Stimulated activated CD4-positive, alpha-beta T cell treated with anti-CD3 and anti-CD28 coated beads, Interleukin-4, amount 100 ng/mL, for 24 hours (primary cell): ENCODE measurements around the gene OTUD7B.
"Not testable (repeated sequence)": the region's sequence is repeated elsewhere in the genome, so short reads cannot be mapped to it uniquely, and the experiment has no call there.

Experiments used
- DNase-seq: peaks from one replicate; pipeline ENCODE4 v3.0.0-alpha.2; 2020

Gene OTUD7B

DNA sequence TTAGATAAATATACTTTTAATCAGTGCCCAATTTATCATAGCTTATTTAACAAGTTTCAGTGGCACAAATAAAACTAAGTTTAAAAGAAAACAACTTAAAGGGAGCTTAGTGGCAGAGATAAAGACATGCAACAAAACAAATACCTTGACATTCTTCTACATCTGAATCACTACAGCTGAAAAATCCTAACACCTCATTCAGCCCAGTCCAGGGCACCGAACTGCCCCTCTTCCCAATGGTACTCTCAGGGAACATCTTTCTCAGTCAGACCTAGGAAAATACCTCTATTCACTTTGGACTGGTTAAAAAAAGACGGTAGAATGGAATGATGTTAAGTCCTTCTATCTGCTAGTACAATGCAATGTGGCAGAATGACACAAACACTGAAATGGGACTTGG is 8.3 kb downstream of the OTUD7B start:
- DNase-seq: no peak

DNA sequence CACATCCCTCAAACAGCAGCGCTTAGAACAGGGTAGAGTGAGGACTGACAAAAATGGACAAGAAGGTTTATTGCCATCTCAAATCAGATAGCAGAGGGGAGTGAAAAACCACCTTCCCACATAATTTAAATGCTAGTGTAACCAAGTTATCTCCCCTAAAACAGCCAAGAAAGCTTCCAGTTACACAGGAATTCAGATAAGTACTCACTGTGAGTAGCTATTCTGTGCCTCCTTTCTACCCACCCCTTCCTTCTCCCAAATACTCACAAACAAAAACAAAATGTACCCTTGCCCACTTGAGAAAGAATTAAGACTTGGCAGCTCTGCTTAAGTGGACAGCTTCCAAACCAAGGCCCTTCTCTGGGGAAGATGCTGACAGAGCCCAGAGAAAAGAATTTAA is 9.1 kb downstream of the OTUD7B start:
- DNase-seq: no peak

DNA sequence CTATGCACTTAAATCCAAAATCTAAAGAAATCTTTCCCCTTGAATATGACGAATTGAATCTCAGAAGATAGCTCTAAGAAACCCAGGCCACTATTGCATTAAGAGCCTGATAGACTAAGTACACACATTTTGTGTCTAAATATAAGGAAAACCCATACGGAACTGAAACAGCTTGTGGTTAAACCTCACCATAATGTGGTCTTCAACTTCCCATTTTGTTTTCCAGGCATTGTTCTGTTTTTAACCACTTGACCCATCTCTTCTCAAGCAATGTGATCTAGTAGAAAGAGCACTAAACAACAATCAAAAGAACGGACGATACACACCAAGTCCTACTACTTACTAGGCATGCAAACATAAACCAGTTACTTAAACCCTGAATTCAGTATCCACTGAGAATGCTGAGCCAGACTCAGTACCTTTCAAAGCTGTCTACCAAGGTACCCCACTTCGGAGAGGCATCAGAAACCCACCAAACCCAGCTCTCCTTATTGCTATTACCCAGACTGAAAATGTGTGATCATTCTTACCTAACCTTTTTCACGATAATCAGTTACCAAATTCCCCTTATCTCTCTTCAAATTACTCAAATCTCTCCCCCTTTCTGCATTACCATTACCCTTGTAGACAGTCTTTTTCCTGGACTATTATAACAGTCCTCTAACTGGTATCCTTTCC is 12.8 kb downstream of the OTUD7B start:
- DNase-seq: peak; percentile 12

DNA sequence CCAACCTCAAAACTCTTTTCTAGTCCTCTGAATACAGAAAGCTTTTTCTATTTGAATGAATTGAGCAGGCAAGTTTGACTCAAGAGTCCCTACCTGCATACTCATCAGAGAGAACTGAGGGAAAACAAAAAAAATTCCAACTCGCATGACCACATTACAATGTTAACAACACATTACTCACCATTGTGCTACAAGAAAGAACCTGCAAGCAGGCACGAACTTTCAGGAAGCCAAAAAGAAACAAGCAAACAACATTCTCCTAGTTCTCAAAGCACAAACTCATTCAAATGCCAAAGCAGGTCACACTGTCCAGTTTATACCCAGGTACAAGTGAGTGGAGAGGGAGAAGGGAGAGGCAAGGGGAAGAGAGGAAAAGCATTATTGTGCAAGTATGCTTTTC is 14.6 kb downstream of the OTUD7B start:
- DNase-seq: peak; percentile 30

DNA sequence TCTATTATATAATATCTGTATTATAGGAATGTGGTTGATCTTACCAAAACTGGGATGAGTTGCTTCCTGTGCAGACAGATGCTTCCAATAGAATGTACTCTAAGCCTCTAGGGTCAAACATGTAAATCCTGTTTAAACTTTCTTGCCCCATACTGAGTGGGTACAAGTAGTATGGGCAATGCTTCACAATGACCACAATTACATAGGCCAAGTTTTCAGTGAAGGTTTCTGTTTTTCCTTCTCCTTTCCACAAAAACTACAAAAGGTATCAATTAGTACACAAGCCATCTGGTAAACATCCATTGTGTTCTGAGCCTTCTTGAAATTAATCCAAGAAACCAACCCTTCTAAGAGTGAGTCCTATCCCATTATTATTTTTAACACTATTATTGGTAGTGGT is 16.8 kb downstream of the OTUD7B start:
- no peak for DNase-seq

DNA sequence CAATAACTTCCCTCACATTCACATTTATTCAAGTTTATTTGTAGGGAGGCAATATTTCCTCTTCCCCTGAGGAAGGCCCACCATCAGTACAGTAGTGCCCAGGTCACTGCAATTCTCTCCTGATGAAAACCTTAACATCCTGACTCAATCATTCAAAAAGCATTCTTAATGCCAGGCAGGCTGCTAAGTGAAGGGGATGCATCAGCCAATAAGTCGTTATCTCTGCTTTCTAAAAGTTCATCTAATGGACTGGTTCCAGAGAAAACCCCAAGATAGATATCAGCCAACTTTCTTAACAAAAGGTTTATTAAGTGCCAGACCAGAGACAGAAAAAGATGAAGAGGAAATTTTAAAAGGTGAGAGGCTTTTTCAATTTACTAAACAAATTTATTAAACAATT is 17.3 kb downstream of the OTUD7B start:
- no peak for DNase-seq

DNA sequence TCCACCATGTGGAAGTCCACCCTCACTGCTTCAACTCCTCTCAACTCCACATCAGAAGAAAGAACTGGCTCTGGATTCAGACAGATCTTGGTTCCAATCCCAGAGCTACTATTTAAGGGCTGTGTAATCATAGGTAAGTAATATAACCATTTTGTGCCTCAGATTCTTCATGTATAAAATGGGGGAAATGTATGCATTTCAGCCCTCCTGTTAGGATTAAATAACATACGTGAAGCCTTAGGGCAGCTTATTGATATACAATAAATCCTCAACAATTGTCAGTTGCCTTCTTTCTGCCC is 23.3 kb downstream of the OTUD7B start:
- DNase-seq: no peak

DNA sequence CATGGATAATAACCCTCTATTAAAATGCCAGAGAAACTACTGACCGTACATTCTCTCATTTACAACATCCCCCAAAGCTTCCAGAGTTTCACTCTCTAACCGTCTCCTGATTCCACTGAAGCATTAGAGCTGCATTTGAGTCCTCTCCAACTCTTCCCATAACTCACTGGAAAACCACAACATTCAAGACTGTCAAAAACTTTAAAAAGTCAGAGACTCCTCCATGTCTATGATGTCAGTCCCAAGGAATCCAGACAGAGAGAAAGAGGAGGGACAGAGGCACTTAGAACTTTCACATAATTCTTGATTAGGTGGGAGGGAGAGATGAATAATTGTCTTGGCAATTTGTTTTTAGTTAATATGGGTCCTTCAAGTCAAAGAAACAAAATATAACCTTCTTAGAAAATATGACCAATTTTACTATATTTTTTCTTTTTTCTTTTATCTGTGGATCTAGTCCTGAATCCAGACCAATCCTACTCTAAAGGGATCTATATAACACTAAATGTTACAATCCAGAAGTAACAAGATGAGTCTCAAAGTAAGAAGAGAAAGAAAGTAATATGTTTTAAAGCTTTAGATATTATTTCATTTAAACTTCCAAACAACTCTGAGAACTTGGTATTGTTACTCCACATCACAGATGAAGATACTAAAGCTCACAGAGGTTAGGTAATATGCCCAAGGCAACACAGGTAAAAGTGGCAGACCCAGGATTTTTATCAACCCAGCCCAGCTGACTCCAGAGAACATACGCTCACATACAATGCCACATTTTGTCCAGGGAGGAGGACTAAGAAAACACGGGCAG is 23.8 kb downstream of the OTUD7B start:
- DNase-seq: no peak

DNA sequence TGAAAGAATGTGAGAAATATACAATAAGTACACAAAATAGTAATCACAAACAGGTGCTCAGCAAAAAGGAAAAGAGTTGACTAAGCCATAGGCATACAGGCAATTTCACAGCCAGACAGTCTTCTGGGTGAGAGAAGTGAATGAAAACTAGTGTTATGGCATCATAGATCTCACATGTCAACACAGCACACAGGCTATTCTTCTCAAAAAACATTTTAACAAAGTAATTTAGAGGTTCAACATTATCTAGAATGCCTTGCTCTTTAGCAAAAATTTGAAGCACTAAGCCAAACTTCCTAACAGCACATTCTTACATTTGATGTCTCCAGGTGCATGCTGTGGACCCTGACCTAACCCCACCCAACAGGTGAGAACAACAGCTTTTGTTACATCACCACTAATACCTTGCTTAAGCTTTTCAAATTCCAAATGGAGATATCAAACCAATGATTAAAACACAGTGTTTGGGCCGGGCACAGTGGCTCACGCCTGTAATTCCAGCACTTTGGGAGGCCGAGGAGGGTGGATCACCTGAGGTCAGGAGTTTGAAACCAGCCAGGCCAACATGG is 30.5 kb downstream of the OTUD7B start:
- DNase-seq: no peak

DNA sequence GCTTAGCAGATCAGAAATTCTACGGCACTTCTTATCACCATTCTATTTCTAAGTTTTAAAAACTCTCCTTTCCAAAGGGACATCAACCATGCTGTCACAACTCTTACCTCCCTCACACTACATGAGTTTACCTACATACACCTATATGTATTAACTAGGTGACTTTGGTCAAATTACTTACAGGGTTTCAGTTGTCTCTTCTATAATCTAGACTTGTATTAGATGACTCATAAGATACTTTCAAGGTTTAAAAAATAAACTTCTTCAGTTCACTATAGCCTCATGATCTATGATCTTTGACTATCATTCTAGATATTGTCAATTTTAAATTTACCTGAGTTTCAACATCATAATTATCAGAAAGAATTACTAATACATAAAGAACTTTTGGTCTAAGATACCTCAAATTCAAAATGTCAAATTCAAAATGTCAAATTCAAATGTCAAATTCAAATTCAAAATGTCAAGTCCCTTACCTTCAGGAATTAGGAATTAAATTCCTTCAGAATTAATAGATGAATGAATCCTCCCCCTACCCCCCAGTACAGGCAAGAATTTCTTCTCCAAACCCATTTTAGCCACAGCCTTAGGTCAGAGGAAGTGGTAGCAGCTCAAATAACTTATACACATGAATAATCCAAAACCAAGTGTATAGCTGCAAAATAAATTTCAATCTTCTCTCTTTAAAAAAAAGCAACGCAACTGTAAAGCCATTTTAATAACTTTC is 31.1 kb downstream of the OTUD7B start:
- no peak for DNase-seq

DNA sequence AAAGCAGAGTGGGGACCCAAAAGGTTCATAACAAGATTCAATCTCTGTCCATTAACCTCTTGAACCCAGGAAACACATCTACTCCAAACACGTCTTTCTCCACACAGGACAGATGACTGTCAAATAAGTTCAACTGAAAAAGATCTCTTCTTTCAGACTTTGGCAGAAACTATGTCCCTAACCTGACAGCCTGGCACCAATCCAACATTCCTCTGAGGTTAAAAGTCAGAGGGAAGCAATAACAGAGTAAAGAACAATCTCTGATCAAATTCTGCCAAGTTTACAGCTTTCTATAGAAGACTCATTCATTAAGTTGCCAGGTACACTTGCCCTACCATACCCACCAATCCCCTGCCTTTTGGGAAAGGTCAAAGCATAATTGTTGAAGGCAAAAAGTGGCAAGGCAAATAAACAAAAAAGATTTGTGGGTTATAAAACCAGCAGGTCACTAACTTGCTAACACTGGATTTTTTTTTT is 31.9 kb downstream of the OTUD7B start:
- no peak for DNase-seq

DNA sequence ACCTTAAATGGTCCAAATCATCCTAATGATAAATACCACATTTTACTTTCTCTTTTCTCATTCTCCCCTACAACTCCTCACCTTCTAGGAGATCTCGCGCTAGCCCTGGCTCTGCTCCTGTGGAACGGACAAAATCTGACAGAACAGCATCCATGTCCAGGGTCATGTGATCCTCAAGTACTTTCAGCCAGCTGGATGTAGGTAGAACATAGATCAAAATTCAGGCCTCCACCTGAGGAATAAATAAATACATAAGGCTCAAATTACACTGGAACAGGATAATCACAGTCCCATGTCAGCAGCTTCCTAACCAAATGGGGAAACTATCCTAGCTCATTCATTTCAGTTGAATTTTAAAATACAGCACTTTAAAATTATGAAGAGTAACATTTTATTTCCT is 33.2 kb downstream of the OTUD7B start:
- DNase-seq: no peak

DNA sequence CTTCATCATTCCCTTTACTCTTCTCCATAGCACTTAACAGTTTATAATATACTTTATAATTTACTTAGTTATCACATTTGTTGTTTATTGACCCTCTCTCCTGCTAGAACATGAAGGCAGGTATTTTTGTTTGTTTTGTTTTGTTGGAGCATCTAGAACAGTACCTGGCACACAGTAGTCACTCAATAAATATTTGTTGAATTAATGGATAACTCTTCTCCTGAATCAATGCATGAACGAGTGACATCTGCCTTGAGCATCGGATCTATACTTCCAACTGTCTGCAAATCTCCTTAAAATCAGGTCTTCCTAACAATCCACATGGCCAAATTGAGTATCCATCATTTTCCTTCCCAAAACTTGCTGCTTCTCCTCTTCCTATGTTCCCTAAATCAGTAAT is 38.0 kb downstream of the OTUD7B start:
- DNase-seq: no peak

DNA sequence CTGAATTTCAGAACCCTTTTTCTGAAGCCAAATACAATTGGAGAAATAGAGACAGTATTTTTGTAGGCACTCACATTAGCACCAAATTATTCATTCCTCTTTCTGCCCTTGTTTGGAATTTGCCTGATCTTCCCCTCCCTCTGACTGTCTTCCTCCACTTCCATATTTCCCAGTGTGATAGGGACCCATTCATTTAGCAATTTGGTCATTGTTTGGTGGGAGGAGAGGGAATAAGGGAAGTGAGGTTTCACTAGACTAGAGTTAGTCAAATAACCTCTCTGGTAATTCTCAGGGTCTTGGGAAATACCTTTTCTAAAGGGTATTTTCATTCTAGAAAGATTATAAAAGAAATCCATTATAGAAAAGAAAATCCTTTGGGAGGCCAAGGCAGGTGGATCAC is 42.9 kb downstream of the OTUD7B start:
- DNase-seq: no peak

DNA sequence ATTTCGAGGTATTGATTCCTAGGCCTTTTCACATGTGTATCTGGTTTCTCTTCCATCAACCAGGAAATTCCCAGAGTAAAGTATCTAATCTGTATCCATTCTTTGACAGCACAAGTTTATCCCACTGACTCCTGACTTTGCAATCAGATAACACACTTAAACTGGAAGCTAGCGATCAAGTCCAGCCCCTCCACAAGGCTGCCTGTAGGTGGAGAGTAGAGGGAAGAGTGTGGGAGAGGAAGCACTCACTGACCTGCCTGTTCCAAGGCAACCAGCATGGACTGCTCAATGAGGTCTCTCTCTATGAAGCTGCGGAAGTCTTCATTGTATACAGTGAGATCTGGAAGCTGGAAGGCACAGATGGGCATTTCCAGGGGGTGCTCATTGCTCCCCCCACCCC is 43.5 kb downstream of the OTUD7B start:
- DNase-seq: no peak

DNA sequence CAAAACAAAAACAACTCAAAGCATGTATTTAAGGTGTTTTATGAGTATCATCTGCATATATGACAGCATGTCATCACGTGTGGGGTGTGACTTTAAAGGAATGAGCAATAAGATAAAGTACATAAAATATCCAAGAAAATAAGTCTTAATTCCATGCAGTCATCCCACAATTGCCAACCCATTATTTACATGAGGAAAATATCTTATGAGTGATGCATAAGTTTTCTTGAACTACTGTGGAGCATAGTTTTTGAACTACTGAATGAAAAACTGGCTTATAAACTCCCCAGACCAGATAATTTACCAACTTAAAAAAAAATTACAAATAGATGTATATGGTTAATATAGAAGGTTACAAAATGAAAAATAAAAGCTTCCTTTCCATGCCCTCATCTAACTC is 44.1 kb downstream of the OTUD7B start:
- no peak for DNase-seq

DNA sequence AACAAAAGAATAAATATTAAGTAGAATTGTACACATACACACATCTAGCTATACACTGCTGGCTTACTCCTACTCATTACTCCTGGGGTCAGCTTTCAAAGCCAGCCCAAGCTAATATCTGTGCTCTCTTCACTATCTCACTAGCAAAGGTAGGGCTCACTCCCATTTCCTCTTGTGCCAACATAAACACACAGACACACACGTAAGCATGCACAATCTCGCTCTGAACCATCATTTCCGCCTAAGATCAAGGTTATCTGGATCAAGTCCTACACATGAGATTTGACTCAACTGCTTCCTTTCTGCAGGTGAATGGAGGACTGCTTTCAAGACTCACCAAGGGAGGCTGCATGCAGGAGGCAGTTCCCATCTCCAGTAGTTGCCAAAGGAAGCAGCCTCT is 45.1 kb downstream of the OTUD7B start:
- DNase-seq: no peak

DNA sequence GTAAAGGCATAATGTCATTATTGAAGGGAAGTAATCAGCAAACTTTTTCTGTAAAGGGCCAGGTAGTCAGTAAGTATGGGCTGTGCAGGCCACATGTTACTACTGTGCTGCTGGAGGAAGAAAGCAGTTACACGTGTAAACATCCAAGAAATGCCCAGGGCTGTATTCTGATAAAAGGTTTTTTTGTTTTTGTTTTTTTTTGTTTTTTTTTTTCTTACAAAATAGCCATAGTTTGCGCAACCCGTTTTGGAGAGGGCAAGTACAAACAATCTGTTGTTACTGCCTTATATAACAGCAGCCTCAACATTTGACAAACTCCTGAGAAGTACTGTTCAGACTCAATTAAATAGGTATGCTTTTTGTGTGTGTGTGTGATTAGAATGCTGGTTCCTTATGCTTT is 47.2 kb downstream of the OTUD7B start:
- no peak for DNase-seq

DNA sequence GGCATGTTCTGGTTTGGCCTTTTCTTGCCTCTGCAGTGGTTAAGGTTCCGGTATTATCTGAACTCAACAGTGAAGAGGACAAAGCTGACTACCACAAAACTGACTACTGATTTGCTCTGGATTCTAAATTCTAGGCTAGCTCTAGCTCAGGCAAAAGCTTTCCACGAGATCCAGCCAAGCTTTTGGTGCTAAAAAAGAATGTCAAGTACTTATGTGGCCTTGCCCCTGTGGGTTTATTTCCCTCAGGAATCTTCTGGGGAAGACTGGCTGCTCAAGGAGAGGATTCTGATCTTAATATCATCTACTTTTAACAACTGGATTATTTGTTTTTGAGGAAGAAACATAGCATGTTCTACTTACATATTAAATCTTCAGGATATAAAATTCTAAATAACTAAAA is 47.8 kb downstream of the OTUD7B start:
- DNase-seq: no peak

DNA sequence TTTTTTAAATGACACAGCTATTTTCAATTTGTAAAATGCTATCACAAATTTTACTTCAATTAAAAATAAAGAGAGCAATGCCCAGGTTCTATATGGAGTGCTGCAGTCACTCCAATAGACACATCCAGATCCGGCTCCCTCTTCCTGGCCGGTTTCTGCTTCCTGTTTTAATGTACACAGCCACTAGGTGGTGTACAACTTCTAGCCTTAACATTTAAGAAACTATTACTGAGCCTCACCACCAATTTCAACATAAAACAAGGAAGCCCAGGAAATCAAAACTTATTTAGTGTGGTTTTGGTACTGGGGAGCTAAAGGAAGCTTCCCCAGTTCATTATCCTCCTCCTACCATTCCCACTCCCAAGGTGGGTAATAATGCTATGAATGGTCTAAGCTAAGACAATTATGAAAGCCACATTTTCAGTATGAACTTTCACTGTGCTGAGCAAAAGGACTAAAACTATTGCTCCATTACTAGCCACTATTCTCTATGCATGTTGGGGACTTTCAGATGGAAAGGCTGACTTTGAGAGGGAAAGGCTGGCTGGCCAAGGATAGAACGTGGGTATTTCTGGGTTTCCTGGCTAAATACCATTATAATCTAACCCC is 48.4 kb downstream of the OTUD7B start:
- DNase-seq: peak; percentile 53

DNA sequence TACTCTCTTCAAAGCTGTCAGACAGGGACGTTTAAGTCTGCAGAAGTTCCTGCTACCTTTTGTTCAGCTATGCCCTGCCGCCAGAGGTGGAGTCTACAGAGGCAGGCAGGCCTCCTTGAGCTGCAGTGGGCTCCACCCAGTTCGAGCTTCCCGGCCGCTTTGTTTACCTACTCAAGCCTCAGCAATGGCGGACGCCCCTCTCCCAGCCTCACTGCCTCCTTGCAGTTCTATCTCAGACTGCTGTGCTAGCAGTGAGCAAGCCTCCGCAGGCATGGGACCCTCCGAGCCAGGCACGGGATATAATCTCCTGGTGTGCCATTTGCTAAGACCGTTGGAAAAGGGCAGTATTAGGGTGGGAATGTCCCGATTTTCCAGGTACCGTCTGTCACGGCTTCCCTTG is 53.0 kb downstream of the OTUD7B start:
- DNase-seq: not testable (repeated sequence)

DNA sequence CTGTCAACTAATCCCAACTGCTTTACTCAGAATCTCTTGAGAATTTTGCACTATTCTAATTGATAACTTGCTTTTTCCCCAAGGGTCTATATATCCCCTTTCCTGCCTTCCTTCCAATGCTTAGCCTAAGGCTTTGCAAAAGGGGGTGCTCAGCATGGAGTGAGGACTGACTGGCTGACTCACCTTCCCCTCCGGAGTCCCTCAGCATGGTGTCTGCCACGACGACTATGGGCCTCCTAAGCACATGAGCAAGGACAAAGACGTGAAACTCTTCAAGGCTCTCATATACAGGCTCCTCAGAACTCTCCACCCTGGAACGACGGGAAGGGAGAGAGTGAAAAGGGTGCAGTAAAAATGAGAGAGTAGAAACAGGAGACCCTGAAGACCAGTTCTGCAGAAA is 60.6 kb downstream of the OTUD7B start:
- DNase-seq: no peak

DNA sequence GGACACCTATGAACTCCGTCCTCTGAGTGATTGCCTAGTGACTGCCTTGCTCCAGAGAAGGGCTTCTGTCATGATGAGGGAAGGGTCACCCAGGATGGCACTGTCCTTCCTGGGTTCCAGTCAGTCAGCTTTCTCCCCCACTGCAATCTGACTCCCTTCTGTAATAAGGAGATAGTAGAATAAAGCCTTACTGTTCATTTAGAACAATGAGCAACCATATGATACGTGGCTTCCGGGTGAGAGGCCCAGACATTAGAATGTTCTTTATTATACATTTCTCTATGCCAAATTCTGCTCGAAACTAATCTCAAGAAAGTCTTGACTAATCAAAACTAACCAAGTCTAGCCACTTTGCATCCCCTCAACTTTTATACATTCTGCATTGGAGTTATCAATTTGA is 65.3 kb downstream of the OTUD7B start:
- DNase-seq: no peak
